22Rv1 (cell line): ENCODE results near the gene ANKS1B.

ENCODE experiments used
- ZFX ChIP-seq: fragments of 450-650 bp; IDR thresholded peaks from 2 replicates; pipeline ENCODE4 v1.6.1; 2017; ENCODE audit warnings: antibody characterized with exemption, borderline replicate concordance
- TF ChIP-seq, protein P1 (sequence below): fragments of 450-650 bp; IDR thresholded peaks from 2 replicates; pipeline ENCODE4 v1.5.1; 2017; ENCODE audit warnings: mild to moderate bottlenecking

DNA sequence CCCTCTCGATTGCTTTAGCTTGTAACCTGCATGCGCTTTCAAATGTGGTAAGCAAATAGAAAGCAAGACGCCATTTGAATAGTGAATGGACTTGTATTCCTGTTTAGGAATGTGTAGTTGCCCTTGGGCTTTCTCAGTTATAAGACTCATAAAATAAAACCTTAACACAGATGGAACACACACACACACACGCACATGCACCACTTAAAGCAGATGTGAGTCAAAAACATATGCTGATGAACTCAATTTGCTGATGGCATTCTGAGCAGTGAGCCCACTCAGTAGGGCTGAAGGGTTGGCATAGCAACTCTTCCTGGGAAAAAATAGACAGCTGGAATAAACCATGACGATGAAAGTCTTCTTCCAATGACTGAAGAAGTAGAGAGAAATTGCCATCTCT is 979.1 kb downstream of the ANKS1B start:
- TF ChIP-seq ZFX = no peak
- TF ChIP-seq, protein P1, sequence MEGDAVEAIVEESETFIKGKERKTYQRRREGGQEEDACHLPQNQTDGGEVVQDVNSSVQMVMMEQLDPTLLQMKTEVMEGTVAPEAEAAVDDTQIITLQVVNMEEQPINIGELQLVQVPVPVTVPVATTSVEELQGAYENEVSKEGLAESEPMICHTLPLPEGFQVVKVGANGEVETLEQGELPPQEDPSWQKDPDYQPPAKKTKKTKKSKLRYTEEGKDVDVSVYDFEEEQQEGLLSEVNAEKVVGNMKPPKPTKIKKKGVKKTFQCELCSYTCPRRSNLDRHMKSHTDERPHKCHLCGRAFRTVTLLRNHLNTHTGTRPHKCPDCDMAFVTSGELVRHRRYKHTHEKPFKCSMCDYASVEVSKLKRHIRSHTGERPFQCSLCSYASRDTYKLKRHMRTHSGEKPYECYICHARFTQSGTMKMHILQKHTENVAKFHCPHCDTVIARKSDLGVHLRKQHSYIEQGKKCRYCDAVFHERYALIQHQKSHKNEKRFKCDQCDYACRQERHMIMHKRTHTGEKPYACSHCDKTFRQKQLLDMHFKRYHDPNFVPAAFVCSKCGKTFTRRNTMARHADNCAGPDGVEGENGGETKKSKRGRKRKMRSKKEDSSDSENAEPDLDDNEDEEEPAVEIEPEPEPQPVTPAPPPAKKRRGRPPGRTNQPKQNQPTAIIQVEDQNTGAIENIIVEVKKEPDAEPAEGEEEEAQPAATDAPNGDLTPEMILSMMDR = no peak
